ENCODE results near the gene PAX5. TPM values are rescaled to one million over a fixed set of nuclear protein-coding genes. Genes with fewer than 3 reads are reported as not detected.

The PAX5 gene
- total and polyA plus RNA-seq, 9 donors: 0.02 to 0.28 (median 0.05) TPM; not detected in 6

DNA sequence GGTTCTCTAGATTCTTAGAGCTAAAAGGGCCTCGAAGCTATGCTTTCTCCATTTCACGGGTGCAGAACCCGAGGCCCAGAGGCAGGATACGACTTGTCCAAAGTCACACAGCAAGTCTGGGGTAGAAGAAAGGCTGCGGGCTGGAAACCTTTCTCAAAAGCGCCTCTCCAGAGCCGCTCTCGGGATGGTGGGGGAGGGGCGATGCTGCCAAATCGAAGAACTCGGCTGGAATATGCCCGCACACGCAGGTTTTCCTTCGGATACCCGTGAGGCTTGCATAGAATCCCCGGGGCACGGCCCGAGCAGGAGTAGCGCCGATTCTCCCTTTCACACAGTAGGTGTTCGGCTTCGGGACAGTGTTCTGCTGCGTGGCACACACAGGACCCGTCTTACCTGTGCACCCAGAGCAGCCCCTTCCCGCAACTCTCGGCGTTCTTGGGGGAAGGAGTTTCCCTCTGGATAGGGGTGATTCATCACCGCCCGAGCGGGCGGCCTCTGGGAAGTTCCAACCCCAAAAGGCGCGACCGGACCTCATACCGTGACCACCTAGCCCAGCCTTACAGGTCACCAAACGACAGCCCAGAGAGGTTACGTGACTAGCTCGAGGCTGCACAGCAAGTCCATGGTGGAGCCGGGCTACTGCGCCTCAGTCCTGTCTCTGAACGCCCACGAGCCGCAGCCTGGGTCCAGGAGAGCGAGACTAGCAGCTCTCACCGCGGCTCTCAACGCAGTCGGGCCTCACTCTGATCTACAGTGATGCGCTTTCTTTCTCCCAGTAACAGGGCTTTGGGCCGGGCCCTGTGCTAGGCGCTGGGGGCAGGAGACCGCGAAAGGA lies 4.1 kb downstream of the PAX5 start:
- 3 to 4% (median 3%) methylated on average over 46 to 53 of the region's 53 CpGs for WGBS, 3 donors
- H3K27me3 ChIP-seq: peaks cover 10% of the 10 kb centered on the region
- H3K4me1 ChIP-seq (ENCODE audit: insufficient read depth): peaks cover 14% of the 10 kb centered on the region
- no peak overlapping the region for H3K27ac ChIP-seq
- H3K36me3 ChIP-seq: no peaks in the 10 kb centered on the region
- H3K9me3 ChIP-seq: no peaks in the 10 kb centered on the region
- TF ChIP-seq EP300 (IDR thresholded peaks at IDR 0.05): no peak
- TF ChIP-seq POLR2A (IDR thresholded peaks at IDR 0.05): no peak
- TF ChIP-seq, protein P1, sequence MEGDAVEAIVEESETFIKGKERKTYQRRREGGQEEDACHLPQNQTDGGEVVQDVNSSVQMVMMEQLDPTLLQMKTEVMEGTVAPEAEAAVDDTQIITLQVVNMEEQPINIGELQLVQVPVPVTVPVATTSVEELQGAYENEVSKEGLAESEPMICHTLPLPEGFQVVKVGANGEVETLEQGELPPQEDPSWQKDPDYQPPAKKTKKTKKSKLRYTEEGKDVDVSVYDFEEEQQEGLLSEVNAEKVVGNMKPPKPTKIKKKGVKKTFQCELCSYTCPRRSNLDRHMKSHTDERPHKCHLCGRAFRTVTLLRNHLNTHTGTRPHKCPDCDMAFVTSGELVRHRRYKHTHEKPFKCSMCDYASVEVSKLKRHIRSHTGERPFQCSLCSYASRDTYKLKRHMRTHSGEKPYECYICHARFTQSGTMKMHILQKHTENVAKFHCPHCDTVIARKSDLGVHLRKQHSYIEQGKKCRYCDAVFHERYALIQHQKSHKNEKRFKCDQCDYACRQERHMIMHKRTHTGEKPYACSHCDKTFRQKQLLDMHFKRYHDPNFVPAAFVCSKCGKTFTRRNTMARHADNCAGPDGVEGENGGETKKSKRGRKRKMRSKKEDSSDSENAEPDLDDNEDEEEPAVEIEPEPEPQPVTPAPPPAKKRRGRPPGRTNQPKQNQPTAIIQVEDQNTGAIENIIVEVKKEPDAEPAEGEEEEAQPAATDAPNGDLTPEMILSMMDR (IDR thresholded peaks at IDR 0.05): no peak
- DNase-seq: no peak
- intact Hi-C loops (cut with DNase I): no loop called here
- no peak overlapping the region for H3K4me3 ChIP-seq

DNA sequence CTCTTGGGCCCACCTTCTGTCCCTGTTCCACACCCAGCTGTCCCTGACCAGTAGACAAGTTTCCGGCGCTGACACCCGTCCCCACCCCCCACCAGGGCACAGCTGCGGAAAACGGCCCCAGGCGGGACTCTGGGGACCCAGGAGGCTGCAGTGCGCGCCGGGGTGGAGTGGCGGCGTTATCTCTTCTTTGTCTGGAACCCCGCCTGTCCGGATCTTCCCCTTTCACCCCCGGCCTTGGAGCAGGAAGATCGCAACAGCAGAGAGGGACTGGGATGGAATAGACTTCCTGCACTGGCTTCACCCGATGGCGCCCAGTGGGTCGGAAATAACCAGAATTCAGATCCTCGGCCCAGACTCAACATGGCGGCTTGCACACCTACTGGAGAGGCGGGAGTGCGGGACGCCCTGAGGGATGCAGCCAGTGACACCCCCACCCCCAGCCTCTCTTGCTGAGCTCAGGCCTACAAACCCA lies 4.7 kb downstream of the PAX5 start:
- 2 to 5% (median 4%) methylated on average over 23 of the region's 23 CpGs for WGBS, 3 donors
- no peak for DNase-seq
- Histone ChIP-seq H3K36me3 (no peaks in the 10 kb centered on the region), H3K4me1 (ENCODE audit: insufficient read depth) (peaks cover 14% of the 10 kb centered on the region), H3K4me3 (no peak overlapping the region), H3K27me3 (peaks cover 10% of the 10 kb centered on the region), H3K9me3 (no peaks in the 10 kb centered on the region), H3K27ac (no peak overlapping the region)
- no peak for TF ChIP-seq EP300 (IDR thresholded peaks at IDR 0.05)
- TF ChIP-seq, protein P1 (IDR thresholded peaks at IDR 0.05): no peak
- no peak for TF ChIP-seq POLR2A (IDR thresholded peaks at IDR 0.05)
- intact Hi-C loops (cut with DNase I): no loop called here

DNA sequence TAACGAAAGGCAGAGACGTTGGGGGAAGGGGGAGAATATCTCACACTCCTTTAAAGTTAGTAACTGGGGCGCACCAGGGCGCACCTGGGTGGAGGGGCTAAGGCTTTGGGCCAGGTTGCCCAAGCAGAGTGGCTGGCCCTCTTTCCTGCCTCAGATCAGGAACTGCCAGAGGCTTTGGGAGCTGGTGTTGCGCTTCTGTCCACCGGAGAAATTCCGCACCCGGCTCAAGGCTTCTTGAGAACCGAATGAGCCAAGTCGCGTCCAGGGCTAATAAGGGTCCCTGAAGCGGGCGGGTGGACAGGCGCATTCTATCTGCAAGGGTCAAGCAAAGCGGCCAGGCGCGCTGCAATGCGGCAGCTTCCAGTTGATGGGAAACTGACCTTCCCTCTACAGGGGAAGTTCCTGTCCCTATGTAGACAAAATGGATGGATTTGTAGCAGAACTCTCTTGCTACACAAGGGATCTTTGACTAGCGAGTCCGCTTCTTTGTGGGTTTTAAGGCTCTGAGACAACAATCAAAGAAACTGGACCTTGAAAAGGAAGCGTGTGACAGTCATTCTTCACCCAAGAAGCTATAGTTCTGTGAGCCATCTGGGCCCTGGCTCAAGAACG lies 5.5 kb downstream of the PAX5 start:
- peaks cover 14% of the 10 kb centered on the region for H3K4me1 ChIP-seq (ENCODE audit: insufficient read depth)
- TF ChIP-seq EP300 (IDR thresholded peaks at IDR 0.05) (no peak), POLR2A (IDR thresholded peaks at IDR 0.05) (no peak)
- TF ChIP-seq, protein P1 (IDR thresholded peaks at IDR 0.05): no peak
- H3K4me3 ChIP-seq: no peak overlapping the region
- intact Hi-C loops (cut with DNase I): no loop called here
- 5 to 10% (median 8%) methylated on average over 22 of the region's 22 CpGs for WGBS, 3 donors
- peaks cover 7% of the 10 kb centered on the region for H3K27me3 ChIP-seq
- H3K36me3 ChIP-seq: no peaks in the 10 kb centered on the region
- H3K27ac ChIP-seq: no peak overlapping the region
- no peak for DNase-seq
- no peaks in the 10 kb centered on the region for H3K9me3 ChIP-seq

DNA sequence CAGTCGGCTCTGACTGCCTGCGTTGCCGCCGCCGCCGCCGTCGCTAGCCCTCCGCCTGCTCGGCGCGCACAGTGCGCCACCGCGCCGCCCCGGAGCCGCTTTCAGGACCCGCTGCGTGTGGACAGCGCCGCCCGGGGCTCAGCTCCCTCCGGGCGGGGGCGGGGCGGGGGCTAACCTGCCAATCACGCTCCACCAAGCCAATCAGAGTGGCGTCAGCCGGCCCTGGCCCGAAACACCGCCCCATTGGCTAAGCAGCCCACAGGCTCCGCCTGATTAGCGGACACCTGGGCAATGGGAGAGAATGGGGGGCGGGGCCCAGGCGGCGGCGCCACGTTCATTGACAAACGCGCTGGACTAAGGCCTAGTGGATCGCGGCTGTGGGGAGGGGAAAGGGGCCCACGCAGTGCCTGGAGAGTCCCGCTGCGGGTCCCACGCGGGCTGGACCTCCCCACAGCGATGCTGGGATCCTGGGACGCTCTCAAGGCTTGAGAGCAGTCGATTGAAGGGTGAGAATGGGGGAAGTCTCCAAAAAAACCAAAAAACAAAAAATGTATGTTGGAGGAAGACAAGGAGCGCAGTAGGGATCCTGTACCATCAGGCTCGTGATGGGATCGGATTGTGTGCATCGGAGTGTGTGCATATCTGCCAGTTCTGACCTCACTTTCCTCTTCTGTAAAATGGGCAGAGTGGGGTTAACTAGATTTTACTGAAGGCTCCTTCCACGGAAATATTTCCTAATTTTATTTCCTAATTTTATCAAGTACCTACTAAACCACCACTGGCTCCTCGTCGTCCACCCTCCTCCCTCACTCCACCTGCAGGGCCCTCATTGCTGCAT lies 6.3 kb downstream of the PAX5 start:
- Histone ChIP-seq H3K36me3 (no peaks in the 10 kb centered on the region), H3K27me3 (peaks cover 7% of the 10 kb centered on the region), H3K4me3 (no peak overlapping the region), H3K27ac (no peak overlapping the region), H3K4me1 (ENCODE audit: insufficient read depth) (peaks cover 14% of the 10 kb centered on the region), H3K9me3 (no peaks in the 10 kb centered on the region)
- intact Hi-C loops (cut with DNase I): no loop called here
- DNase-seq: peak; percentile 36 to 80 (median 55)
- WGBS, 3 donors: 1 to 3% (median 3%) methylated on average over 32 to 58 of the region's 58 CpGs
- no peak for TF ChIP-seq POLR2A (IDR thresholded peaks at IDR 0.05)
- TF ChIP-seq, protein P1 (IDR thresholded peaks at IDR 0.05): no peak
- TF ChIP-seq EP300 (IDR thresholded peaks at IDR 0.05): no peak

Data from ovary (tissue), 9 donors.